ENCODE data around the gene RRAS. TPM values are rescaled to one million over a fixed set of nuclear protein-coding genes. Genes with fewer than 3 reads are reported as not detected.

Gene RRAS
- total and polyA plus RNA-seq, 2 of the 4 experiments (the other 2 are of a cell fraction) = 50.2 to 241 TPM

- intact Hi-C loops (cut with micrococcal nuclease) (no loop called here), in situ Hi-C loops (cut with MboI; ENCODE audit: low sequenced_read_pairs) (loop anchor here (10.0 kb wide), 1 partner anchor 168 kb away; the partner anchor contains the start of gene RPS11), dilution Hi-C loops (cut with HindIII; ENCODE audit: low sequenced_read_pairs, unreplicated experiment) (no loop called here)
- Histone ChIP-seq H3K36me3 (ENCODE audit: control insufficient read depth, insufficient read depth, low read length) (peaks cover 42% of the 10 kb centered on the region), H2AK9ac (replicated peaks; ENCODE audit: low read depth, low read length, poor library complexity) (no peak overlapping the region), H3K9me3 (ENCODE audit: control insufficient read depth, insufficient read depth, low read length) (no peaks in the 10 kb centered on the region), H3K4me2 (ENCODE audit: low read depth, low read length) (no peak overlapping the region), H3K14ac (replicated peaks; ENCODE audit: low read depth, low read length) (no peak overlapping the region), H2AK5ac (ENCODE audit: low read depth, low read length) (no peak overlapping the region), H4K20me1 (ENCODE audit: insufficient read depth, low read length) (peaks cover 19% of the 10 kb centered on the region), H3K18ac (ENCODE audit: low read depth, low read length) (no peak overlapping the region), H3K27ac (ENCODE audit: insufficient read depth, low read length) (no peak overlapping the region), H3K9ac (ENCODE audit: low read depth, low read length) (no peak overlapping the region), H3K56ac (ENCODE audit: extremely low read depth, insufficient read depth, low read length) (no peak overlapping the region), H2BK120ac (ENCODE audit: low read depth, low read length) (no peak overlapping the region), H3K79me1 (ENCODE audit: low read depth in 1 of 2, low read length in 2 of 2) (peaks cover 12 to 62% of the 10 kb centered on the region in 2 experiments; a peak in 3 of 4 replicates), H4K5ac (ENCODE audit: low read depth, low read length) (no peak overlapping the region), H2BK5ac (ENCODE audit: low read depth, low read length, poor library complexity, severe bottlenecking) (no peak overlapping the region), H2BK15ac (ENCODE audit: low read depth, low read length) (no peak overlapping the region), H3K4ac (ENCODE audit: low read depth, low read length) (no peak overlapping the region), H3K4me3 (ENCODE audit: insufficient read depth, low read depth, low read length) (no peak overlapping the region), H4K8ac (ENCODE audit: low read depth in 2 of 2, low read length in 2 of 2) (no peak overlapping the region), H2BK20ac (ENCODE audit: low read depth, low read length) (no peak overlapping the region), H3K4me1 (ENCODE audit: control insufficient read depth, insufficient read depth, low read length) (peaks cover 9% of the 10 kb centered on the region), H3K27me3 (ENCODE audit: control insufficient read depth, insufficient read depth, low read length) (no peaks in the 10 kb centered on the region), H4K91ac (ENCODE audit: insufficient read depth, low read depth, low read length) (no peak overlapping the region), H3K23ac (ENCODE audit: low read depth, low read length) (no peak overlapping the region), H2AFZ (replicated peaks; ENCODE audit: low read length, poor library complexity) (no peak overlapping the region), H3K9me1 (ENCODE audit: insufficient read depth, low read length) (peaks cover 3% of the 10 kb centered on the region; the same call in 1 of the 2 replicates)
- 96% methylated on average over 7 of the region's 12 CpGs; no CpG with 5 or more reads in 1 of the 2 experiments for WGBS, 2 experiments (ENCODE audit: extremely low coverage in 2 of 2, insufficient read length in 1 of 2)
- TF ChIP-seq MAFK (IDR thresholded peaks at IDR 0.05; ENCODE audit: low read depth, low read length) = no peak
- no peak for TF ChIP-seq NFE2L2 (IDR thresholded peaks at IDR 0.05; ENCODE audit: low read depth, low read length)
- no peak for TF ChIP-seq CHD1 (IDR thresholded peaks at IDR 0.05; ENCODE audit: low read depth, low read length)
- TF ChIP-seq USF2 (IDR thresholded peaks at IDR 0.05; ENCODE audit: low read depth, low read length) = no peak
- no peak for TF ChIP-seq MAZ (IDR thresholded peaks at IDR 0.05; ENCODE audit: borderline replicate concordance, low read depth, low read length)
- TF ChIP-seq MXI1 (IDR thresholded peaks at IDR 0.05; ENCODE audit: borderline replicate concordance, low read depth, low read length) = no peak
- no peak for TF ChIP-seq POLR2A (IDR thresholded peaks at IDR 0.05; ENCODE audit: low read depth, low read length)
- TF ChIP-seq BHLHE40 (IDR thresholded peaks at IDR 0.05; ENCODE audit: low read depth, low read length) = no peak
- no peak for TF ChIP-seq SMC3 (IDR thresholded peaks at IDR 0.05; ENCODE audit: low read depth, low read length)
- no peak for TF ChIP-seq FOS (IDR thresholded peaks at IDR 0.05; ENCODE audit: low read depth, low read length)
- no peak for DNase-seq
- no peak for ATAC-seq (ENCODE audit: low read depth)
- ChIA-PET CTCF (no interaction called here), POLR2A (ENCODE audit: unreplicated experiment) (no interaction called here)
- BruUV-seq (replicated peaks) = no TSS peak
Observed at GRCh38 chr19:49663224-49663623, 23.3 kb upstream of the RRAS start.

Data from IMR-90 (cell line).